Right lobe of liver (tissue), 6 donors: Measurements from ENCODE around the gene ITPKA. TPM values are rescaled to one million over a fixed set of nuclear protein-coding genes. Genes with fewer than 3 reads are reported as not detected.

Experiments
- ATAC-seq, 4 donors: fragments of 200-7000 bp; cut with Tn5 transposase; one replicate each; pipeline ENCODE4 v1.9.1; 2020; ENCODE audit warnings: mild to moderate bottlenecking in 4 of 4, moderate library complexity in 4 of 4
- DNase-seq, 3 donors: peaks; one replicate each; pipeline ENCODE4 v3.0.0-alpha.2; 2020
- H3K27ac ChIP-seq, 3 donors: fragments of 200-600 bp; one replicate each; pipeline ENCODE4 v1.8.0; 2022
- H3K27me3 ChIP-seq, 2 donors: fragments of 200-600 bp; one replicate each; pipeline ENCODE4 v1.8.0; 2022
- H3K36me3 ChIP-seq, 4 donors: fragments of 200-600 bp; sonication (generic) in 1 of 4; one replicate each; pipeline versions ENCODE4 v1.5.1 to v1.8.0; 2017 to 2022; ENCODE audit warnings: control low read depth in 1 of 4
- H3K4me1 ChIP-seq, 4 donors: fragments of 200-600 bp; sonication (generic) in 1 of 4; one replicate each; pipeline versions ENCODE4 v1.5.1 to v1.8.0; 2017 to 2022; ENCODE audit warnings: control low read depth in 1 of 4
- H3K4me3 ChIP-seq, 3 donors: fragments of 200-600 bp; one replicate each; pipeline ENCODE4 v1.8.0; 2022
- H3K9me3 ChIP-seq, 4 donors: fragments of 200-600 bp; sonication (generic) in 1 of 4; one replicate each; pipeline versions ENCODE4 v1.5.1 to v1.8.0; 2017 to 2022; ENCODE audit warnings: control low read depth in 1 of 4
- POLR2A ChIP-seq: fragments of 450-650 bp; IDR thresholded peaks from one replicate; pipeline ENCODE4 v1.6.1; 2017; ENCODE audit warnings: antibody characterized with exemption, mild to moderate bottlenecking
- WGBS: methylation state at CpG from one replicate; pipeline ENCODE4 v1.1.6; 2018; ENCODE audit warnings: low coverage, low lambda C conversion rate; ENCODE audit not compliant: insufficient coverage; ENCODE audit errors: missing lambda C conversion rate; 5-methylcytosine and 5-hydroxymethylcytosine counted together
- intact Hi-C, 2 donors: fragments of 100-400 bp; cut with DNase I; formaldehyde crosslinking; loops; one replicate each; pipeline versions ENCODE4 v1.11.2 to v1.14.1; 2022
- total RNA-seq, 6 experiments: library from RNA; depleted of rRNA in 2 of 6; stranded (reverse); fragments of >200 nt in 2 of 6; fragmentation: NEBNext Ultra II Directional in 3 of 6; extraction: Animal tissue kit (Norgen Biotek cat#: 25700) in 3 of 6; gene quantifications; one replicate each; pipeline versions ENCODE4 v1.1.0 to v1.2.4, GENCODE V29; 2016 to 2023
- TF ChIP-seq, protein P1 (sequence below), 4 donors: fragments of 200-600 bp in 3 of 4; fragments of 450-650 bp in 1 of 4; IDR thresholded peaks; one replicate each; pipeline versions ENCODE4 v1.5.1 to v1.8.0; 2016 to 2022; ENCODE audit warnings: antibody characterized with exemption in 4 of 4, mild to moderate bottlenecking in 2 of 4
- donor health status: DM: no; HTN: yes; CAD: no.
- donor health status: DM: no; HTN: no; CAD: no.
- donor health status: DM: no; HTN: no; CAD: no.
- donor health status: DM: no; HTN: yes; CAD: no.
- donor health status: DM: no; HTN: yes; CAD: no.

Gene ITPKA
- total RNA-seq, 6 experiments from 2014 or later: 0.60 to 15.5 (median 1.4) TPM

DNA sequence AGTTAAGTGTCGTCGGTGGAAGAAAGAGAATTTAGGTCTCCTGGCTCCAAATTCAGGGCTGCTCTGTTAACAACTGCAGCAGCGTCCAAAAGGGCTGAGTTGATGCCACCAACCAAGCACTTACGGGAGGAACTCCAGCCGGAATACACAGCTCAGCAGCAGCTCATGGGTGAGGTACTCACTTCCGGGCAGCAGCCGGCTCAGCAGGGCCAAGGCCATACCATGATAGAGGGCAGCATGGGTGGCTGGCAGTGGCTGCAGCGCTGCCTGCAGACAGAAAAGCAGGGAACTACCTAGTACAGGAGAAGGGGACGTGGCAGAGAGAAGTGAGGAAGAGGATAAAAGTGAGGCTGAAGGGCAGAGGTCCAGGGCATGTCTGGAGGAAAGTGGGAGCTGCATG is 27.9 kb downstream of the ITPKA start:
- no peak overlapping the region for H3K4me3 ChIP-seq
- ATAC-seq (peak in 3 of 4 donors; percentile 28 to 45 (median 42)), DNase-seq (no peak)
- no peak overlapping the region for H3K27ac ChIP-seq
- H3K4me1 ChIP-seq: no peaks in the 10 kb centered on the region
- WGBS: 86% methylated on average over 6 of the region's 9 CpGs
- H3K27me3 ChIP-seq: no peaks in the 10 kb centered on the region
- TF ChIP-seq, protein P1, sequence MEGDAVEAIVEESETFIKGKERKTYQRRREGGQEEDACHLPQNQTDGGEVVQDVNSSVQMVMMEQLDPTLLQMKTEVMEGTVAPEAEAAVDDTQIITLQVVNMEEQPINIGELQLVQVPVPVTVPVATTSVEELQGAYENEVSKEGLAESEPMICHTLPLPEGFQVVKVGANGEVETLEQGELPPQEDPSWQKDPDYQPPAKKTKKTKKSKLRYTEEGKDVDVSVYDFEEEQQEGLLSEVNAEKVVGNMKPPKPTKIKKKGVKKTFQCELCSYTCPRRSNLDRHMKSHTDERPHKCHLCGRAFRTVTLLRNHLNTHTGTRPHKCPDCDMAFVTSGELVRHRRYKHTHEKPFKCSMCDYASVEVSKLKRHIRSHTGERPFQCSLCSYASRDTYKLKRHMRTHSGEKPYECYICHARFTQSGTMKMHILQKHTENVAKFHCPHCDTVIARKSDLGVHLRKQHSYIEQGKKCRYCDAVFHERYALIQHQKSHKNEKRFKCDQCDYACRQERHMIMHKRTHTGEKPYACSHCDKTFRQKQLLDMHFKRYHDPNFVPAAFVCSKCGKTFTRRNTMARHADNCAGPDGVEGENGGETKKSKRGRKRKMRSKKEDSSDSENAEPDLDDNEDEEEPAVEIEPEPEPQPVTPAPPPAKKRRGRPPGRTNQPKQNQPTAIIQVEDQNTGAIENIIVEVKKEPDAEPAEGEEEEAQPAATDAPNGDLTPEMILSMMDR (IDR thresholded peaks at IDR 0.05): no peak
- TF ChIP-seq POLR2A: no peak
- intact Hi-C loops: no loop called here
- peaks cover 0 to 4% (median under 1%) of the 10 kb centered on the region in 4 donors for H3K36me3 ChIP-seq
- no peaks in the 10 kb centered on the region for H3K9me3 ChIP-seq

DNA sequence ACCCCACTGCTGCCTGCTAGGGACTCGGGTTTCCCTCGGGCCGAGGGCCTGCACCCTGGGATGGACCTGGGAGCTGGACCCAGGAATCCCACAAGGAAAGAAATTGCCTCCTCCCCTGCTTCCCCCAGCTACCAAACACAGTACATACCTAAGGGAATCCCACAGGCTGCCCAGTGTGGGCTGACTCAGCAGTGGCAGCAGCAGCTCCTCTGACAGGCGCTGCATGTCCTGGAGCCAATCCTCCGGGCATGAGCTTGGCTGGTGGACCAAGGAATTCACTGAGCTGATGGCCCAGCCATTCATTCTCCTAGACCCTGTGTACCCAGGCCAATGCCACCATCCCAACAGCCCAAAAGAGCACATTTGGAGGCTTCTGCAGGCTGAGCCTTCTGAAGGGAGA is 29.4 kb downstream of the ITPKA start:
- Histone ChIP-seq H3K36me3 (peaks cover 0 to 19% (median 7%) of the 10 kb centered on the region in 4 donors), H3K4me3 (no peak overlapping the region), H3K4me1 (no peaks in the 10 kb centered on the region), H3K27ac (no peak overlapping the region), H3K9me3 (no peaks in the 10 kb centered on the region), H3K27me3 (no peaks in the 10 kb centered on the region)
- TF ChIP-seq POLR2A: no peak
- TF ChIP-seq, protein P1 (IDR thresholded peaks at IDR 0.05): no peak
- ATAC-seq (no peak), DNase-seq (no peak)
- intact Hi-C loops: no loop called here
- WGBS: no CpG with 5 or more reads among the region's 5 CpGs

DNA sequence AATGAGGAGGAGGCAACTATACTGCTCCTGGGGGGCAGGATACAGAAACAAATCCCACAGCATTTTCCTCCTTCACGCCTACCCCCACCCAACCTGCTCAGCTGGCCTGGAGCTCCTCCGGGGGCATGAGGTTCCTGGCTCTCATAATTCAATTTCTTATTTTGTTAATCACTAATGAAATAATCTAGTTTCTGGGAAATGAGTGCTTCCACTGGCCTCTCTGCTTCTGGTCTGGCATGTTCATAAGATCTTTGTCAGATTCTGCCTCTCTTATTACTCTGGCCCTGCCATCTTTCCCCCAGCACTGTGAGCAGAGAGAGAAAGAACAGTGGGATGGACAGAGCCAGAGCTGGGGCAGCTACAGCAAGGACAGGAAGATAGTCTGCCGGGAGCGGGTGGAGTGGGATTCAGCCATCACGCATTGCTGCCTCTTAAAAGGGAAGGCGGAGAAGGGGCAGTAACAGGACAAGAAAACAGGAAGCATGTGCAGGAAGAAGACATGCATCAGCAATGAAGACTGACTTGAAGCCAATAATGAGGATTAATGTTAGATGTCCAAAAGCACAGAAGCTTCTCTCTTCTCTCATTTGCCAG is 36.8 kb downstream of the ITPKA start:
- ATAC-seq (peak; percentile 23 to 72 (median 56)), DNase-seq (no peak)
- Histone ChIP-seq H3K9me3 (no peaks in the 10 kb centered on the region), H3K27ac (no peak overlapping the region), H3K4me1 (no peaks in the 10 kb centered on the region), H3K27me3 (no peaks in the 10 kb centered on the region), H3K36me3 (peaks cover 0 to 73% (median 16%) of the 10 kb centered on the region in 4 donors), H3K4me3 (no peak overlapping the region)
- TF ChIP-seq, protein P1 (IDR thresholded peaks at IDR 0.05): no peak
- no peak for TF ChIP-seq POLR2A
- intact Hi-C loops: no loop called here
- WGBS: 73% methylated on average over 5 of the region's 6 CpGs

DNA sequence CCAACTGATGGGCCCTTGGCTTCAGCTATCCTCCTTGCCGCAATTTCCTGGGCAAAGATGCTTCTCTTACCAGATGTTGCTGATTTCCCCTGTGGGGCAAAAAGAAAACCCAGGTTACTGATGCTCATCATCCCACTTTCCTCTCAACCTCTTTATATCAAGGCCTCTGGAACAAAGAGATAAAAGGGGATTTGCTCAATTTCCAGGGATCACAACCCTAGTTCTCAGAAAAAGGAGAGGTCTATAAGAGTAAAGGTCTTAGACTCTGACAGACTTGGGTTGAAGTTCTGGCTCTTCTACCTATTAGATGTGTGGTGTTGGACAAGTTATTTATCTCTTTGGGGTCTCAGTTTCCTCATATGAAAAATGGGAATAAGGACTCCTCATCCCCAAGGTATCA is 41.9 kb downstream of the ITPKA start:
- intact Hi-C loops: no loop called here
- ATAC-seq (no peak), DNase-seq (no peak)
- WGBS: 100% methylated on average over 1 of the region's 1 CpG
- no peak for TF ChIP-seq POLR2A
- TF ChIP-seq, protein P1 (IDR thresholded peaks at IDR 0.05): no peak
- H3K9me3 ChIP-seq: no peaks in the 10 kb centered on the region
- H3K36me3 ChIP-seq: peaks cover 0 to 37% (median 4%) of the 10 kb centered on the region in 4 donors
- H3K27ac ChIP-seq: no peak overlapping the region
- no peaks in the 10 kb centered on the region for H3K27me3 ChIP-seq
- H3K4me1 ChIP-seq: no peaks in the 10 kb centered on the region
- H3K4me3 ChIP-seq: no peak overlapping the region
